Colonic mucosa (tissue), 4 donors: ENCODE results near the gene JAKMIP1. TPM values are rescaled to one million over a fixed set of nuclear protein-coding genes. Genes with fewer than 3 reads are reported as not detected.

Experiments
- DNase-seq: peaks from one replicate; pipeline ENCODE4 v3.0.0-alpha.2; 2020
- H3K27ac ChIP-seq: fragments of 200-600 bp; one replicate; pipeline ENCODE4 v1.8.0; 2021
- H3K27me3 ChIP-seq: fragments of 200-600 bp; one replicate; pipeline ENCODE4 v1.8.0; 2021
- H3K36me3 ChIP-seq: fragments of 200-600 bp; one replicate; pipeline ENCODE4 v1.8.0; 2021
- H3K4me1 ChIP-seq: fragments of 200-600 bp; one replicate; pipeline ENCODE4 v1.8.0; 2021; ENCODE audit warnings: mild to moderate bottlenecking
- H3K4me3 ChIP-seq: fragments of 200-600 bp; one replicate; pipeline ENCODE4 v1.8.0; 2021
- H3K9ac ChIP-seq, 2 donors: one replicate each; pipeline ENCODE4 v1.7.0; 2013; ENCODE audit warnings: control low read depth in 2 of 2, low read depth in 2 of 2, low read length in 2 of 2
- H3K9me3 ChIP-seq: fragments of 200-600 bp; one replicate; pipeline ENCODE4 v1.8.0; 2021
- CTCF ChIP-seq: fragments of 200-600 bp; IDR thresholded peaks from one replicate; pipeline ENCODE4 v1.8.0; 2022; ENCODE audit warnings: antibody characterized with exemption, mild to moderate bottlenecking
- intact Hi-C: fragments of 100-400 bp; cut with DNase I; formaldehyde crosslinking; loops from one replicate; pipeline ENCODE4 v1.14.1; 2022
- total RNA-seq, 2 donors: library from RNA; stranded (reverse); fragmentation: NEBNext Ultra II Directional in 1 of 2; extraction: Animal tissue kit (Norgen Biotek cat#: 25700) in 1 of 2; gene quantifications; one replicate each; pipeline ENCODE4 v1.2.1, GENCODE V29; 2021
- donor health status: healthy.
- donor health status: DM: no; HTN: no; CAD: no.
- donor health status: DM: no; HTN: no; CAD: no.

The JAKMIP1 gene
- total RNA-seq, 2 donors from 2014 or later: 0.19 to 0.42 TPM

GRCh38 chr4:6123116-6123515, 77.2 kb downstream of the JAKMIP1 start:
- H3K27me3 ChIP-seq: no peaks in the 10 kb centered on the region
- no peak overlapping the region for H3K4me3 ChIP-seq
- intact Hi-C loops: no loop called here
- no peak for DNase-seq
- no peaks in the 10 kb centered on the region for H3K36me3 ChIP-seq
- no peak for TF ChIP-seq CTCF
- no peak overlapping the region for H3K9ac ChIP-seq
- no peak overlapping the region for H3K27ac ChIP-seq
- no peaks in the 10 kb centered on the region for H3K4me1 ChIP-seq
- no peaks in the 10 kb centered on the region for H3K9me3 ChIP-seq

- Histone ChIP-seq H3K9me3 (no peaks in the 10 kb centered on the region), H3K36me3 (no peaks in the 10 kb centered on the region), H3K4me1 (no peaks in the 10 kb centered on the region), H3K27me3 (no peaks in the 10 kb centered on the region), H3K9ac (no peak overlapping the region), H3K4me3 (no peak overlapping the region), H3K27ac (no peak overlapping the region)
- TF ChIP-seq CTCF: no peak
- DNase-seq: no peak
- intact Hi-C loops: no loop called here
Observed at GRCh38 chr4:6122496-6122895, 77.9 kb downstream of the JAKMIP1 start.

- TF ChIP-seq CTCF: no peak
- no peak overlapping the region for H3K27ac ChIP-seq
- no peak overlapping the region for H3K9ac ChIP-seq
- intact Hi-C loops: no loop called here
- no peaks in the 10 kb centered on the region for H3K9me3 ChIP-seq
- no peaks in the 10 kb centered on the region for H3K36me3 ChIP-seq
- no peaks in the 10 kb centered on the region for H3K4me1 ChIP-seq
- no peak for DNase-seq
- H3K27me3 ChIP-seq: no peaks in the 10 kb centered on the region
- H3K4me3 ChIP-seq: no peak overlapping the region
Observed at GRCh38 chr4:6121941-6122340, 78.4 kb downstream of the JAKMIP1 start.

- Histone ChIP-seq H3K27me3 (no peaks in the 10 kb centered on the region), H3K9ac (no peak overlapping the region), H3K4me1 (no peaks in the 10 kb centered on the region), H3K36me3 (no peaks in the 10 kb centered on the region), H3K4me3 (no peak overlapping the region), H3K27ac (no peak overlapping the region), H3K9me3 (no peaks in the 10 kb centered on the region)
- no peak for DNase-seq
- intact Hi-C loops: no loop called here
- TF ChIP-seq CTCF: no peak
Observed at GRCh38 chr4:6121276-6121850, 79.0 kb downstream of the JAKMIP1 start.

- H3K9ac ChIP-seq: no peak overlapping the region
- no peak for TF ChIP-seq CTCF
- no peak for DNase-seq
- no peaks in the 10 kb centered on the region for H3K27me3 ChIP-seq
- no peak overlapping the region for H3K4me3 ChIP-seq
- intact Hi-C loops: no loop called here
- no peaks in the 10 kb centered on the region for H3K4me1 ChIP-seq
- no peak overlapping the region for H3K27ac ChIP-seq
- H3K9me3 ChIP-seq: no peaks in the 10 kb centered on the region
- no peaks in the 10 kb centered on the region for H3K36me3 ChIP-seq
Observed at GRCh38 chr4:6120361-6120760, 80.0 kb downstream of the JAKMIP1 start.
